HEK293T (cell line): ENCODE results near the gene ATCAY.

Source experiments
- CTCF ChIA-PET: fragments of 350-600 bp; formaldehyde crosslinking; extraction: SDS; loops from one replicate; lab custom pipeline; 2021; ENCODE audit warnings: antibody characterized with exemption, inconsistent platforms; lab: Yijun Ruan, JAX
- POLR2A ChIA-PET: fragments of 350-600 bp; formaldehyde crosslinking; extraction: SDS; loops from one replicate; lab custom pipeline; 2020; ENCODE audit warnings: antibody characterized with exemption, inconsistent platforms; lab: Yijun Ruan, JAX
- DNase-seq: peaks from one replicate; pipeline ENCODE4 v3.0.0; 2012; ENCODE audit warnings: mixed read lengths; ENCODE audit errors: extremely low spot score
- ARNT ChIP-seq: fragments of 450-650 bp; IDR thresholded peaks from 2 replicates; pipeline ENCODE4 v1.6.1; 2017; ENCODE audit warnings: mild to moderate bottlenecking
- BHLHE40 ChIP-seq: fragments of 450-650 bp; IDR thresholded peaks from 2 replicates; pipeline ENCODE4 v1.6.1; 2016; ENCODE audit warnings: mild to moderate bottlenecking, moderate library complexity, borderline replicate concordance
- CTBP1 ChIP-seq: fragments of 450-650 bp; IDR thresholded peaks from 2 replicates; pipeline ENCODE4 v1.6.1; 2016; ENCODE audit warnings: borderline replicate concordance
- ELF4 ChIP-seq: fragments of 450-650 bp; IDR thresholded peaks from 2 replicates; pipeline ENCODE4 v1.6.1; 2017; ENCODE audit warnings: antibody characterized with exemption
- FOXA1 ChIP-seq: fragments of 450-650 bp; IDR thresholded peaks from 2 replicates; pipeline ENCODE4 v1.6.1; 2016; ENCODE audit warnings: mild to moderate bottlenecking
- FOXK2 ChIP-seq: fragments of 450-650 bp; IDR thresholded peaks from 2 replicates; pipeline ENCODE4 v1.6.1; 2016; ENCODE audit warnings: mild to moderate bottlenecking
- FOXM1 ChIP-seq: fragments of 450-650 bp; IDR thresholded peaks from 2 replicates; pipeline ENCODE4 v1.6.1; 2017; ENCODE audit warnings: mild to moderate bottlenecking, borderline replicate concordance
- HDGF ChIP-seq: fragments of 450-650 bp; IDR thresholded peaks from 2 replicates; pipeline ENCODE4 v1.6.1; 2017; ENCODE audit warnings: antibody characterized with exemption, borderline replicate concordance
- L3MBTL2 ChIP-seq: fragments of 450-650 bp; conservative IDR thresholded peaks from 2 replicates; pipeline ENCODE4 v1.6.1; 2016; ENCODE audit warnings: mild to moderate bottlenecking
- LEF1 ChIP-seq: fragments of 450-650 bp; IDR thresholded peaks from 2 replicates; pipeline ENCODE4 v1.6.1; 2017; ENCODE audit warnings: mild to moderate bottlenecking, borderline replicate concordance
- NFRKB ChIP-seq: fragments of 450-650 bp; IDR thresholded peaks from 2 replicates; pipeline ENCODE4 v1.6.1; 2016; ENCODE audit warnings: mild to moderate bottlenecking, moderate library complexity
- SP1 ChIP-seq: fragments of 450-650 bp; IDR thresholded peaks from 2 replicates; pipeline ENCODE4 v1.6.1; 2017
- SUZ12 ChIP-seq: fragments of 450-650 bp; IDR thresholded peaks from 2 replicates; pipeline ENCODE4 v1.6.1; 2016; ENCODE audit warnings: mild to moderate bottlenecking
- TARDBP ChIP-seq: fragments of 450-650 bp; IDR thresholded peaks from 2 replicates; pipeline ENCODE4 v1.6.1; 2016
- ZNF384 ChIP-seq: fragments of 450-650 bp; IDR thresholded peaks from 2 replicates; pipeline ENCODE4 v1.6.1; 2016
- TF ChIP-seq, protein P1 (sequence below): fragments of 450-650 bp; IDR thresholded peaks from 2 replicates; pipeline ENCODE4 v1.6.1; 2016

ATCAY gene

DNA sequence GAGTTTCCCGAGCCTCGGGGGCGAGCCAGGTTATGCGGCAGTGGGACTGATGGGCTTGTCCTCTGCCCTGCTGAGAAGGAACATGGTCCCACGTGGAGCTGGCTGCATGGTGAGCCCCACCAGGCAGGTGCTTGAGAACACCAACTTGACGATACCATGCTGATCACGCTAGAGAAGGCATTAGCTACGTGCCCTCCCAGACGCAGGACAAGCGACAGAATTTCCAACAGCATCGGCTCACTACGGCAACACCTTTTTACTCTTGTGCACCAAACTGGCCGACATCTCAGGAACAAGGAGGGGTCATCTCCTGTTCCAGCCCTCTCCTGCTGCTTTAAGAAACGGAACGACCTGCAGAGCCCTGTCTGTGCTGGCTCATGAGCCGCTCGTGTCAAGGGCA is 20.0 kb upstream of the ATCAY start:
- POLR2A ChIA-PET = no interaction called here
- TF ChIP-seq CTBP1 (no peak), FOXM1 (no peak), SUZ12 (no peak), ZNF384 (no peak), NFRKB (no peak), LEF1 (no peak), BHLHE40 (no peak), SP1 (no peak), L3MBTL2 (no peak), TARDBP (no peak), HDGF (no peak), FOXA1 (no peak)
- TF ChIP-seq, protein P1, sequence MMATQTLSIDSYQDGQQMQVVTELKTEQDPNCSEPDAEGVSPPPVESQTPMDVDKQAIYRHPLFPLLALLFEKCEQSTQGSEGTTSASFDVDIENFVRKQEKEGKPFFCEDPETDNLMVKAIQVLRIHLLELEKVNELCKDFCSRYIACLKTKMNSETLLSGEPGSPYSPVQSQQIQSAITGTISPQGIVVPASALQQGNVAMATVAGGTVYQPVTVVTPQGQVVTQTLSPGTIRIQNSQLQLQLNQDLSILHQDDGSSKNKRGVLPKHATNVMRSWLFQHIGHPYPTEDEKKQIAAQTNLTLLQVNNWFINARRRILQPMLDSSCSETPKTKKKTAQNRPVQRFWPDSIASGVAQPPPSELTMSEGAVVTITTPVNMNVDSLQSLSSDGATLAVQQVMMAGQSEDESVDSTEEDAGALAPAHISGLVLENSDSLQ = no peak
- no peak for DNase-seq
- CTCF ChIA-PET = interaction anchor here (0.6 kb wide), 1 partner anchor 47 kb away, joined by 7 read pairs; no protein-coding TSS in a partner anchor

DNA sequence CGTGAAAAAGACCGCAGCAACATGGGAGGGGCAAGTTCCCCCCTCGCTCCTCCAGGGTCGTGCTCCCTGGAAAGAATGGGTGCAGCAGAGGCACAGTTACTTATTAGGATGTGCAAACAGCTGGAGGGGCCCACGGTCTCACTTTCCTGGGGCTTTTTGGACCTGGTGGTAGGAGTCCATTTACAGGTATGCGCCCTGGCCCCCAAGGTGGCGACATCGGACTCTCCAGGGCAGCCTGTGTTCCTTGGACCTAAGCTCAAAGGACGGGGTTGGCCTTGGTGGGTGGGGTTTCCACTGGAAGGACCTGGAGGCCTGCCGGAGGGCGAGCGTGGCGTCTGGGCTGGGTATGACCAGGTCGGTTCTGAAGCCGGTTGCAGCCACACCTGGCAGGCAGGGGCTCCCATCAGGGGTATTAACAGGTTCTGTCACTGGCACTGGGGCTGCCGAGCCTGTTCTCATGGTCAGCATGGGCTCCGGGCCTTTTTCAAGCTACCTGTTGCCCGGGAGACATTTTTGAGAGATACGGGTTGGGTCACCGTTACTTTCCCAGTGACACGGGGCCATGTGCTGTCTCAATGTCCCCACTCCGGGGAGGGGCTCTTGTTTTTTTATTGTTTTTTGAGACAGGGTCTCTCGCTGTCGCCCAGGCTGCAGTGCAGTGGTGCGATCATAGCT is 17.5 kb upstream of the ATCAY start:
- DNase-seq = no peak
- ChIA-PET POLR2A (interaction anchor here (0.9 kb wide), 1 partner anchor 101 kb away, joined by 3 read pairs; the partner anchor contains the start of gene APBA3), CTCF (no interaction called here)
- no peak for TF ChIP-seq ELF4
- no peak for TF ChIP-seq TARDBP
- TF ChIP-seq, protein P1 = no peak
- TF ChIP-seq CTBP1 = no peak
- TF ChIP-seq HDGF = no peak
- no peak for TF ChIP-seq NFRKB
- TF ChIP-seq SUZ12 = no peak

DNA sequence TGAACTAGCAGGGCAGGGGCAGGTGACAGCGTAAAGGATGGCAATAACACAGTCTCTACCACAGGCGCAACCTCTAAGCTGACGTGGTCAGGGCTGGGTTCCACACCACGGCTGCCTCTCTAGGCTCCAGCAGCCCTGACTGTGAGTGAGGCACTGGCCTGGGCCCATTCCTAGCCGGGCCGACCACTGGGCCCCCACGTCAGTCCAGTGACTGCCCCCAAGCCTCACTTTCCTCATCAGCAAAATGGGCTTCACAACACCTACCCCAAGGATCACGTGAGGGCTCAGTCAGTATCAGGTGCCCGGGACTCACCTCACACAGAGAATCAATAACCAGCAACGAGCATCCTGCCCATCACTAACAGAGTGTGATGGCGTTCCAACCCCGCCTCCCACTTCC is 16.8 kb upstream of the ATCAY start:
- TF ChIP-seq FOXA1 (no peak), HDGF (no peak)
- CTCF ChIA-PET = interaction anchor here (0.6 kb wide), 1 partner anchor 11 kb away, joined by 3 read pairs; no protein-coding TSS in a partner anchor
- no peak for DNase-seq
- POLR2A ChIA-PET = interaction anchor here (1.1 kb wide), 1 partner anchor 122 kb away, joined by 4 read pairs; the partner anchor contains the start of gene EEF2

DNA sequence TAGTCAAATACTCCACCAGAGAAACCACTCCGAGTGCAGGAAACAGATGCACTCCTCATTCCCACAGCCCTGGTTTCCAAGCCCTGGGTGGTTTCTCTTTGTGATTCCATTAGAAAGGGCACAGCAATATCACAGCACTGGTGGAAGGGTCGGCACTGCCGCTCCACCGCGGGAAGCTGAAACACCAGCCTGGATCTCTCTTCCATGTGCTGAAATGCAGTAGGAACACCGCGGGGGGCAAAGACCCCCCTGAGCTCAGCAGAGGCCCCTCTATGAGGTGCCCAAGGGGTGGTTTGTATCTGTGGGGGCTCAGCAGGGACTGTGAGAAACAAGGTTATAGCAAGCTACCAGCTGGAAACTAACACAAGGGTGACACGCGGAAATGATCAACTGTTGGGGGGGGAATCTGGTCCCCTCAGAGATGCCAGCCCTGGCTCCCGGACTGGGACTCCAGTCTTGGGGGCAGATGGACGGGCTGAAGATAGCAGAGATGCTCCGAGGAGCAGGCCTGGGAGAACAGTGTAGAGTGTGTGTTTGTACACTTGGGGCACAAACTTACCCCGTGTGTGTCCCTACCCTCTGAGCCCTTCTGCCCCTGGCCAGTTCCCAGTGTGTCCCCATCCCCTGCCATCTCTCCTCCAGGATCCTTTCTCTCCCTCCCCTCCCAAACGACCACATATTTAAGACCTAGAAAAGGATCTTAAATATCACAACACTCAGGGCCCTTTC is 13.4 kb upstream of the ATCAY start:
- CTCF ChIA-PET = no interaction called here
- POLR2A ChIA-PET = no interaction called here

DNA sequence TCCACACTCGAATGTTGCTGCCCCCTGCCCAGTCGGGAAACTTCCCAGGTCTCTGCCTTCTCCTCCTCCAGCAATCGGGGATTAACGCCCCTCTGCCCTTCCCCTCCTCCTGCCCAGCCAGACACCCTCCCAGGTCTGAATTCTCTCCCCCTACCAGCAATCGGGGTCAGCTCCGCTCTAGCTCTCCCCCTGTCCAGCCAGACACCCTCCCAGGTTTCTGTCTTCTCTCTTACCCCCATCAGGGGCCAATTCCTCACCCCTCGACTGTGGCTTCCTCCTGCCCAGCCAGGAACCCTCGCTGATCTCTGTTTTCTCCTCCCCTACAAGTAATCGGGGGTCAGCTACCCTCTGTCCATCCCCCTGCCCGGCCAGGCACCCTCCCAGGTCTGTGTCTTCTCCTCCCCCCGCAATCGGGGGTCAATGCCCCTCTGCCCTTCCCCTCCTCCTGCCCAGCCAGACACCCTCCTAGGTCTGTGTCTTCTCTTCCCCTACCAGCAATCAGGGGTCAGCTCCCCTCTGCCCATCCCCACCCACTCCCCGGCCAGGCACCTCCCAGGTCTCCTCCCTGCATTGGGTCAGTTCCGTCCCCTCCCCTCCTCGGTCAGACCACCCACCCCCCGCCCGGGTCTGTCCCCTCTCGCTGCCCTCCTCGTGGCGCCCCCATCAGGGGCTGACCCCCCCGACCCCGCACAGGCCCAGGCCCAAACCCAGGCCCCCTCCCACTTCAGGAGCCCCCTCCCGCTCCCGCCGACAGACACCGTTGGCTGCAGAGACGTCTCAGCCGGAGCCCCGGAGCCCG is 12.3 kb upstream of the ATCAY start:
- CTCF ChIA-PET = no interaction called here
- no peak for TF ChIP-seq SP1
- TF ChIP-seq NFRKB = no peak
- TF ChIP-seq ARNT = no peak
- TF ChIP-seq ZNF384 = no peak
- TF ChIP-seq FOXM1 = no peak
- no peak for TF ChIP-seq CTBP1
- no peak for TF ChIP-seq FOXA1
- TF ChIP-seq HDGF = no peak
- no peak for TF ChIP-seq L3MBTL2
- POLR2A ChIA-PET = no interaction called here
- DNase-seq = no peak

More for the DNA sequence above, 13.4 kb upstream of the ATCAY start:
- TF ChIP-seq BHLHE40 (no peak), FOXK2 (no peak), FOXM1 (no peak), HDGF (no peak), TARDBP (no peak), L3MBTL2 (no peak), NFRKB (no peak)
- no peak for DNase-seq

DNA sequence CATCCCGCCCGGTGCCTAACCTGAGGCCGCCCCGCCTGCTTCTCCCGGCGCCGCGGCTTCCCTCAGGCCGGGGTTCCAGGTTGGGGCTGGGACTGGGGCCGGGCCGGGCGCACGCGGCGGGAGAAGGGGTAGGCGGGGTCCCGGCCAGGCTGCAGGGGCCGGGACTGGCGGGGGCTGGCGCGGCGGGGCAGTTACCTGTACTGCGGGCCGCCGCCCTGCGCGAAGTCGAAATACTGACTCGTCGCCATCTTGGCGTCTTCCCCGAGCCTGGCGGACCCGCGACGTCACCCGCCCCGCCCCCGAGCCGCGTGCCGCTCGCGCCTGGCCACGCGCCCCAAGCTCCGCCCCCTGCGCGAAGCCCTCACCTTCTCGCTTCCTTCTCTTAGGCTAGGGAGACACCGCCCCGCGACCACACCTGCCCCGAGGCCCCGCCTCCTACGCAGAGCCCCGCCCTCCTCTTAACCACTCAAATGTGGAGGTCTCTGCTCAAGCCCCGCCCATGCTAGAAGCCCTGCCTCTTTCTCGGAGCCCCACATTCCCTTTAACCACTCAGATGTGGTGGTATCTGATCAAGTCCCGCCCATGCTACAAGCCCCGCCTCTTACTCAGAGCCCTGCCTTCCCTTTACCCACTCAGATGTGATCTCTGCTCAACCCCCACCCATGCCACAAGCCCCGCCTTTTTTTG is 11.6 kb upstream of the ATCAY start, which contains the start of gene ZFR2:
Gene ZFR2 (minus strand): TSS at position 269 of the 687 bp plus-strand sequence. CDS start 21 bp downstream, at position 248.
- POLR2A ChIA-PET = no interaction called here
- DNase-seq = no peak
- CTCF ChIA-PET = no interaction called here
- no peak for TF ChIP-seq FOXA1
- TF ChIP-seq HDGF = no peak
- TF ChIP-seq, protein P1 = no peak
- no peak for TF ChIP-seq FOXK2
- TF ChIP-seq L3MBTL2 = no peak; the same call in 1 of the 2 replicates
- no peak for TF ChIP-seq ARNT
